Endothelial cell (in vitro differentiated cells): ENCODE results near the gene FAM107A. TPM values are rescaled to one million over a fixed set of nuclear protein-coding genes. Genes with fewer than 3 reads are reported as not detected.

Experiments
- DNase-seq: peaks from one replicate; pipeline ENCODE4 v3.0.0; 2021; ENCODE audit warnings: low spot score
- H3K27ac Mint-ChIP-seq: one replicate; pipeline ENCODE4 v1.8.0; 2021; ENCODE audit warnings: mixed read lengths, inconsistent platforms; ENCODE audit not compliant: unreplicated experiment
- H3K27me3 Mint-ChIP-seq: one replicate; pipeline ENCODE4 v1.8.0; 2021; ENCODE audit warnings: mild to moderate bottlenecking, moderate library complexity, mixed read lengths, inconsistent platforms; ENCODE audit not compliant: unreplicated experiment
- H3K36me3 Mint-ChIP-seq: one replicate; pipeline ENCODE4 v1.8.0; 2021; ENCODE audit warnings: mild to moderate bottlenecking, low read depth, mixed read lengths, inconsistent platforms; ENCODE audit not compliant: unreplicated experiment
- H3K4me1 Mint-ChIP-seq: one replicate; pipeline ENCODE4 v1.8.0; 2021; ENCODE audit warnings: mild to moderate bottlenecking, mixed read lengths, inconsistent platforms; ENCODE audit not compliant: unreplicated experiment
- H3K4me3 Mint-ChIP-seq: one replicate; pipeline ENCODE4 v1.8.0; 2021; ENCODE audit warnings: mild to moderate bottlenecking, mixed read lengths, inconsistent platforms; ENCODE audit not compliant: unreplicated experiment
- H3K9me3 Mint-ChIP-seq: one replicate; pipeline ENCODE4 v1.8.0; 2021; ENCODE audit warnings: mixed read lengths, inconsistent platforms; ENCODE audit not compliant: unreplicated experiment
- CTCF ChIP-seq: fragments of 200-600 bp; sonication (generic); IDR thresholded peaks from one replicate; pipeline ENCODE4 v1.5.0; 2021; ENCODE audit warnings: antibody characterized with exemption; ENCODE audit not compliant: unreplicated experiment
- total RNA-seq: library from RNA; stranded (reverse); fragmentation: NEBNext Ultra II Directional; extraction: Animal tissue kit (Norgen Biotek cat#: 25700); gene quantifications from one replicate; pipeline ENCODE4 v1.2.1, GENCODE V29; 2021; ENCODE audit not compliant: unreplicated experiment

FAM107A gene
- total RNA-seq, 1 donor from 2014 or later: 0.18 TPM

- no peak for TF ChIP-seq CTCF
- DNase-seq: no peak
Measured at GRCh38 chr3:58576716-58577115, 475 bp downstream of the FAM107A start.

DNA sequence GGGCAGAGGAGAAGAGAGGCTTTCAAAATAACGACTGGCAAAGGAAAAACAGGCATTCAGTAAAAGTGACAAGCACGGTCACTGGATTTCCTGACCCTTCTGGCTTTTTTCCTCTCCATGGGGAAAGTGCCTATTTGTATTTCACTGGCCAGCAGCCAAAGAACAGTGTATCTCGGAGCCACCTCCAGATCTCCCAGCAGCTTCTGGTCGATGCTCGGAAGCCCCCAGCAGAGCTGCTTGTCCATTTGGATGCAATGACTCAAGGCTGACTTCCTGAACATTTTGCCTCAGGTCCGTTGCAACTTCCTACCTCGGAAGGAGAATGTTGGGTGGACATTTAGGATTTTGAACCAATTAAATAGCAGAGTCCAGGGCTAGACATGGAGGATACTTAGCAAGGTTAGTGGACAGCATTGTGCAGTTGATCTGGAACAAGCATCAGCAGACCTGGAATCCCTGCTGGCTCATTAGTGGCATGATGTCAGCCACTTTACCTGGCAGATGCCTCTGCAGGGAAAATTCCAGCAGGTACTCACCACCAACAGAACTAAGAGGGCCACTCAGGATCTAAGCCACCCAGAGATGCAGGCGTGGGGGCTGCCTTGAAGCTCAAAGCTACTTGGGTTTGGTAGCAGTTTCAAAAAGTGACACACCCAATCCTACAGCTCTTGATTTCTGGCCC is 1.1 kb downstream of the FAM107A start:
- peaks cover 4% of the 10 kb centered on the region for H3K27me3 Mint-ChIP-seq
- H3K9me3 Mint-ChIP-seq: no peaks in the 10 kb centered on the region
- H3K36me3 Mint-ChIP-seq: no peaks in the 10 kb centered on the region
- no peak for TF ChIP-seq CTCF
- no peak overlapping the region for H3K4me3 Mint-ChIP-seq
- peaks cover 6% of the 10 kb centered on the region for H3K4me1 Mint-ChIP-seq
- DNase-seq: no peak
- no peak overlapping the region for H3K27ac Mint-ChIP-seq

More at GRCh38 chr3:58576716-58577115, 475 bp downstream of the FAM107A start:
- Mint-ChIP-seq H3K4me3 (no peak overlapping the region), H3K4me1 (peaks cover 10% of the 10 kb centered on the region), H3K36me3 (no peaks in the 10 kb centered on the region), H3K9me3 (no peaks in the 10 kb centered on the region), H3K27me3 (peaks cover 6% of the 10 kb centered on the region), H3K27ac (no peak overlapping the region)

DNA sequence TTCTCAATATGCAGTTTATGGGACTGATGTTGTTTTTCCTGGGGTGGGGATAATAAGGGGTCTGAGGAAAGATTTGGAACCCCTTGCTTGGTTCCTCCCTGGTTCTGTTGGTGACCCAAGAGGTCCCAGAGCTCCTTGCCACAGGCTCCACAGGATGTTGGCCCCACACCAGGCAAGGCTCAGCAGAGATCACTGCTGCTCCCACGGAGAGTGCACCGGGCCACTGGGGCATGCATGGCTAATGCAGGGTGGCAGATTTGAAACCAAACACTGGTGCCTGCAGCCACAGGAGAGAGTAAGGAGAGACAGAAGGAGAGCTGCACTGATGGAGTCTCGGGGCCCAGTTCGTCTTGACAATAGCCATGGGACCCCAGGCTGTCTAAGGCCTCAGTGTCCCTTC is 2.5 kb downstream of the FAM107A start:
- no peak for TF ChIP-seq CTCF
- no peak for DNase-seq
- peaks cover 4% of the 10 kb centered on the region for H3K27me3 Mint-ChIP-seq
- no peaks in the 10 kb centered on the region for H3K9me3 Mint-ChIP-seq
- no peak overlapping the region for H3K4me3 Mint-ChIP-seq
- no peak overlapping the region for H3K27ac Mint-ChIP-seq
- H3K36me3 Mint-ChIP-seq: no peaks in the 10 kb centered on the region
- H3K4me1 Mint-ChIP-seq: peaks cover 6% of the 10 kb centered on the region

- no peaks in the 10 kb centered on the region for H3K9me3 Mint-ChIP-seq
- H3K27me3 Mint-ChIP-seq: peaks cover 4% of the 10 kb centered on the region
- no peak for DNase-seq
- TF ChIP-seq CTCF: no peak
- peaks cover 6% of the 10 kb centered on the region for H3K4me1 Mint-ChIP-seq
- no peaks in the 10 kb centered on the region for H3K36me3 Mint-ChIP-seq
- H3K4me3 Mint-ChIP-seq: no peak overlapping the region
- H3K27ac Mint-ChIP-seq: no peak overlapping the region
Measured at GRCh38 chr3:58574106-58574505, 3.1 kb downstream of the FAM107A start.

GRCh38 chr3:58573640-58574039 is 3.6 kb downstream of the FAM107A start:
- Mint-ChIP-seq H3K27me3 (peaks cover 4% of the 10 kb centered on the region), H3K4me1 (peaks cover 6% of the 10 kb centered on the region), H3K4me3 (no peak overlapping the region), H3K36me3 (no peaks in the 10 kb centered on the region), H3K9me3 (no peaks in the 10 kb centered on the region), H3K27ac (no peak overlapping the region)
- TF ChIP-seq CTCF: no peak
- DNase-seq: no peak
